DMS53 treated with DMSO at 0.1 percent for 48 hours (cell line): ENCODE results near the gene DDI2.
"Not testable (repeated sequence)": the region's sequence is repeated elsewhere in the genome, so short reads cannot be mapped to it uniquely, and the experiment has no call there.

Experiments used
- DNase-seq: peaks from one replicate; lab custom pipeline; 2025; ENCODE audit not compliant: unreplicated experiment; lab: John Stamatoyannopoulos, UW

The DDI2 gene

DNA sequence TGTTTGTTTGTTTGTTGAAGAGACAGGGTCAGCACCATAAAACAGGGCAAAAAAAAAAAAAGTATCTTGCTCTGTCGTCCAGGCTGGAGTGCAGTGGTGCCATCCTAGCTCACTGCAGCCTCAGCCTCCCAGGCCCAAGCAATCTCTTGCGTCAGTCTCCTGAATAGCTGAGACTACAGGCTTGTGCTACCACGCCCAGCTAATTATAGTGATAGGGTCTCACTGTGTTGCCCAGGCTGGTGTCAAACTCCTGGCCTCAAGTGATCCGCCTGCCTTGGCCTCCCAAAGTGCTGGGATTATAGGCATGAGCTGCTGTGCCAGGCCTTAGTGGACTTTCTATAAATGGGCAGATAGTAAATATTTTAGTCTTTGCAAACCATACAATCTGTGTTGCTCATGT lies 19.2 kb downstream of the DDI2 start:
- no peak for DNase-seq

DNA sequence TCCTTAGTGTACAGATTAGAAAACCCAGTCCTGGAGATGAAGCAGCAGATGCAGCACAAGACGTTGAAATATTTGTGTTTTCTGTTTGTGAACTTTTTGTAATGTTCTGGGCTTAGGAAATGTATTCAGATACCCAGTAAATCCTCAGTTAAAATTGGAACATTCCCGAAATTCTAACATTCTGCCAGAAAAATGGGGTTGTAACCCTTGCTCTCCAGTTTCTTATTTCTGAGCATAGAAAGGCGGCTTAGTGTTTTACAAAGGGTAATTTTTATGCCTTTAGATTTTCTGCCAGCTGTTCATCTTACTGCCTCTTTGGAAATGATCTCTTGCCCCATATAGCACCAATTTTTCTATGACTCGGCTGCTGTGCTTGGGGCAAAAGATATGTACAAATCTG lies 20.6 kb downstream of the DDI2 start:
- DNase-seq: no peak

DNA sequence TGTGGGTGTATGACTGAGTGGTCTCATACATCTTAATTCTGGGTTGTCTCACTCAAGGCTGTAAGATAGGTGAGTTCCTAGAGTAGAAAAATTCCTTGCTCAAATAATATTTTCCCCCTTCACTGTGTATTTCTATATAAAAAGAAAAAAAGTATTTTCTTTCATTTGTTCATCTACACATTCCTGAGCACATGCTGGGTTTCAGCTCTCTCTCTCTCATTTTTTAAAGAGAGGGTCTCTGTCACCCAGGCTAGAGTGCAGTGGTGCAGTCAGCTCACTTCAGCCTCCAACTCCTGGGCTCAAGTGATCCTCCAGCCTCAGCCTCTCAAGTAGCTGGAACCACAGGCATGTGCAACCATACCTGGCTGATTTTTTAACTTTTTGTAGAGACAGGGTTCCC lies 22.0 kb downstream of the DDI2 start:
- DNase-seq: no peak

DNA sequence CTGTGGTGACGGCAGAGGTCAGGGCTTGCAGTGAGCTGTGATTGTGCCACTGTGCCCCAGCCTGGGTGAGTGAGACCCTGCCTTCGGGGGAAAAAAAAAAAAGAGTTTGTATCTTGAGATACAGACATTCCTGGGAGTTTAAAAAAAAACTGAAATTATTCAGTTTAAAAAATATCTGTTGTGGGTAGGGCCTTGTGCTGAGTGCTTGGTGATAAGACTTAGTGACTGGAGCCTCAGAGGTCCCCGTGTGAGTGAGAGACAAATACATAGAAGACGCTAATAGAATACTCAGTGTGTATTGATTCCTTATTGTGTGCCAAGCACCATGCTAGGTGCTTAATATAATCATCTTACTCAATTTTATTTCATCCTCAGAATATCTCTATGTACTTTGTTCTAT lies 22.7 kb downstream of the DDI2 start:
- no peak for DNase-seq

DNA sequence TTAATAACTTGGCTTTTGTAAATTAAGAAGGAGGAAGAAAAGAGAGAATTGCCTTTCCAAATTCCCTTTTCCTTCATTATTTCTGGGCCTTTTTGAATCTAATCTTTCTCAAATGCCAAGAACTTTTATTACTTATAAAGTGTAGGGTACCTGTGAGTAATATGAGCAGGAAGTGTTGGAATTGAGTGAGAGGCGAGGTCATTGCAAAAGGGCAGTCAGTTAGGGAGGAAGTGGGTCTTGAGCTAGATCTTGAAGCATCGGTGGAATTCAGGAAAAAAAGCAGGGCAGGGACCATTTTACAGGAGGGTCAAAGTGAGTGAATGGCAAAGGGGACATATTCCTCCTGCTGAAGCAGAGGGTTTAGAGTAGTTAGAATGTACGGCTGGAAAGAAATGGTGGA lies 23.4 kb downstream of the DDI2 start:
- no peak for DNase-seq

DNA sequence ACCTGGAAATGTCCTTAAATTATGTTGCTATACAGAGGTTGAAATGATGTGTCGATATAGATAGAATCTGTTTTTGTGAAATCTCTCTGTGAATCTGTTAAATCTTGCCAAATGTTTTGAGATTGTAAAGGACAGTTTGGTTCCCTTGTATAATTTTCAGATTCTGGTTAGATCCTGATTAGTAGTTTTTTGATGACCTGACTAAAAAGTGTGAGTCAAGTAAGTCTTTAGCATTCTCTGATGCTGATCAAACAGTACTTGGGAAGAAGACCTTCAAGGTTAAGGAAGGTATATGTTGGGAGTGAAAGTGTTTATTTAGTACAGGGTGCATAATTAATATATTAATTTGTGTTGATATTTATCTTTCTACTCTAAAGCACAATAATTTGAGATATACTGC lies 32.7 kb downstream of the DDI2 start:
- DNase-seq: no peak

DNA sequence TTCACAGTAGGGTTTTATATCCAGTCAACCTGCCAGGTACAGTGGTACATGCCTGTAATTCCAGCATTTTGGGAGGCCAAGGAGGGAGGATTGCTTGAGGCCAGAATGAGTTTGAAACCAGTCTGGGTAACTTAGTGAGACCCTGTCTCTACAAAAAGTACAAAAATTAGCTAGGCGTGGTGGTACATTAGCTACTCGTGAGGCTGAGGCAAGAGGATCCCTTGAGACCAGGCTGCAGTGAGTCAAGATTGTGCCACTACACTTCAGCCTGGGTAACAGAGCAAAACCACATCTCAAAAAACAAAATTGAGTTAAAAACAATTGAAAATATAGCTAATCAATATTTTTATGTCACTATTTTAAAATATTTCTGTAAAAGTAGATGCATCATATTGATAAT lies 33.2 kb downstream of the DDI2 start:
- no peak for DNase-seq

DNA sequence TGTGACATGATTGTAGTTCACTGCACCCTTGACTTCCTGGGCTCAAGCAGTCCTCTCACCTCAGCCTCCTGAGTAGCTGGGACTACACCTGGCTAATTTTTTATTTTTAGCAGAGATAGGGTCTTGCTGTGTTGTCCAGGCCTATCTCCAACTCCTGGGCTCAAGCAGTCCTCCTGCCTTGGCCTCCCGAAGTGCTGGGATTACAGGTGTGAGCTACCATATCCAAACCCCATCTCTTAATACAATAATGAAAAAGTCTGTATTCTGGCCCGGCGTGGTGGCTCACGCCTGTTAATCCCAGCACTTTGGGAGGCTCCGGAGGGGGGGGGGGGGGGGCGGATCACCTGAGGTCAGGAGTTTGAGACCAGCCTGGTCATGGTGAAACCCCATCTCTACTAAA lies 34.9 kb downstream of the DDI2 start:
- not testable (repeated sequence) for DNase-seq

DNA sequence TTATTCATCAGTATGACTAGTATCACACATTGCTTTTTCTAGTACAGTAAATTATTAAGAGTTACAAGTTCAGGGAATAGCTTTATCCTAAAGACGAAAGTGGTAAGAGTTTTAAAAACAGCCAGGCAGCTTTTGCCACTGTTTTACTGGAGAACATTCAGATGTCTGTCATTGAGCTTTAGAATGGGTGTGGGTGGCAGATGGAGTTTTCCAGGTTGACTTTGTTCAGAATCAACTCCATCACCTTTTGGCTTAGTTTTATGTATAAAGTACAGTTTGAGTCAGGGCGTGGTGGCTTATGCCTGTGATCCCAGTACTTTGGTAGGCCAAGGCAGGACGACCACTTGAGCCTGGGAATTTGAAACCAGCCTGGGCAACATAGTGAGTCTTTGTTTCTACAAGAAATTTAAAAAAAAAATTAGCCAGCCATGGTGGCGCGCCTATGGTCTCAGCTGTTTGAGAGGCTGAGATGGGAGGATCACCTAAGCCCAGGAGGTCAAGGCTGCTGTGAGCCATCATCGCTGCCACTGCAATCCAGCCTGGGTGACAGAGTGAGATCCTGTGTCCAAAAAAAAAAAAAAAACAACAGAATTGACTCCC lies 36.9 kb downstream of the DDI2 start:
- DNase-seq: no peak

DNA sequence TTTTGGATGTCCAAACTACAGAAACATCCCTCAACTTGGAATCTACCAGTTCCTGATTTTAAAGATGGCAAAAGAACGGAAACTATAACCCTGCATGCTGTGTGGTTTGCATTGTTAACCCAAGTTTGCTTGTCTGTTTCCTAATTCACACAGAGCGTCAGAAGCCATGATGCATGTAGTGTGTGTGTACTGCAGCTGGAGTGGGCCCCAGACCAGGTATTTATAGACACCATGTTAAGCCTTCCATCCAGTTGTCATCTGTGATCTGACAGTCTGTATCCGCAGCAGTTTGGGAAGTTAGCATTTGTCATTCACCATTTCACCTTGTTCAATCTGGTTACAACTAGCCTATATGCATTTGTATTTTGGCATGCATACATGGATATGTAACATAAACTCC lies 39.2 kb downstream of the DDI2 start:
- no peak for DNase-seq

DNA sequence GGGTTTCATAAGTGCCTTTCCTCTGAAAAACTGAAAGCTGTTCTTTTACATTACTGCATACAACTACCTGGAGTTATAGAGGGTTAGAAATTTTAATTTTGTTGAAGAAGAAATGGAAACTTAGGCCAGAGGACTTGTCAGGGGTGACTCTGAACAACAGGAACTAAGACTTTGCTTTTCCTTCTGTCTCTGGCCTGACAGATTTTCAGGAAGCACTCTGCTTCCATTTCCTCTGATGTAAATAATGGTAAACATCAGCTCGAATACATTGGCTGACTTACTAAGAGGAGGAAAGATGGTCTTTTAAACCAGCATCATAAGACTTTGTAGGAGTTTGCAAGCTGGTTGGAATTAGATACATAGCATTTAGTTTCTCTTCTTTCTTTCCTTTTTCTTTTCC lies 39.8 kb downstream of the DDI2 start:
- no peak for DNase-seq

DNA sequence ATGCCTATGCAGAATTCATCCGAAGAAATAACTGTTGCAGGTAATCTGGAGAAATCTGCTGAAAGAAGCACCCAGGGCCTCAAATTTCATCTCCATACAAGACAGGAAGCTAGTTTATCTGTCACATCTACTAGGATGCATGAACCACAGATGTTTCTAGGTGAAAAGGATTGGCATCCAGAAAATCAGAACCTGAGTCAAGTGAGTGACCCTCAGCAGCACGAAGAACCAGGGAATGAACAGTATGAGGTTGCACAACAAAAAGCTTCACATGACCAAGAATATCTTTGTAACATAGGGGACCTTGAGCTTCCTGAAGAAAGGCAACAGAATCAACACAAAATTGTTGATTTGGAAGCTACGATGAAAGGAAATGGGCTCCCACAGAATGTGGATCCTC lies 42.9 kb downstream of the DDI2 start:
- no peak for DNase-seq

DNA sequence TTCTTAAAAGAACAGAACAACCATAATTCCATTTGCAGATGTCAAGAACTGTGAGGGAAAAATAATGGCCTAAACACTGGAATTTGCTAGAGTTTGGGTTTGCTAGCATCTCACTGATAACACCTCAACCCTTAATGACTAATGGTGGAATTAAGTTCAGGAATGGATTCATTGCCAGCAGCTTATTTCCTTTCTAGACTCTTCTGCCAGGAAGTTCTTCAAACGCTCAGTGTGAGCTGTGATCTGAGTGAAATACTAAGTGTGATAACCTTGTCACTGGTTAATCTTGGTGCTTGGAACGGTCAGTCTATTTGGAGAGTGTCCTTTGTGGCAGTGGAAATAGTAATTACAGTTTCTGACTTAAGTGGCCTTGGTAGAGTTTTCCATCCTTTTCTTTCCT lies 45.2 kb downstream of the DDI2 start:
- DNase-seq: no peak

DNA sequence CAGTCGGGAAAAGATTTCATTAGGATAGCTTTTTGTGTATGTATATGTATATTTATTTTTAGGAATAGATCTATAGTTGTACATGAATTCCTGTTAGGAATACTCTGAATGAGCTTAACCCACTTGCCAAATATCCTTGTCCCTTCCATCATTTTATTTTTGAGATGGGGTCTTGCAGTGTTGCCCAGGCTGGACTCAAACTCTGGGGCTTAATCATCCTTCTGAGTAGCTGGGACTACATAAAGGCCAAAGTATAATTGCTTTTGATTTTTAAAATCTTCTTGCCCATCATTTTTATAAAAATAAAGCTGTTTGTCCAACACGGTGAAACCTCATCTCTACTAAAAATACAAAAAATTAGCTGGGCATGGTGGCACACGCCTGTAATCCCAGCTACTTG lies 46.7 kb downstream of the DDI2 start:
- no peak for DNase-seq

DNA sequence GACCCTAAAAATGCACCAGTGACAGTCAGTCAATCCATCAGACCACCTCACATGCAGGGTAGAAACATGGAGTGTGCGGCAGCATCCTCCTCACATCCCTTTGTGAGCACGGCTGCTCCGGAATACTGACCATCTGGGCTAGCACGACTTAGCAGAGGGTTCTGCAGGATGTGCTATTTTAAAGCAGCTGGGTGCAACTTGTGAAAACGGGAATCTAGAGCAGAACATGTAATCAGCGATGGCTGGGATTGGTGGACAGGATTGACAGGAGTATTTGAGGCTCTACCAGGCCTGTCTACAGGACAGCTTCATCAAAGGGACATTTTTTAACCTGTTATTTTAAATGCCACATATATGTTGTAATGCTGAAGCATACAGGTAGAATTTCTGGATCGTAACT lies 50.1 kb downstream of the DDI2 start:
- DNase-seq: no peak

DNA sequence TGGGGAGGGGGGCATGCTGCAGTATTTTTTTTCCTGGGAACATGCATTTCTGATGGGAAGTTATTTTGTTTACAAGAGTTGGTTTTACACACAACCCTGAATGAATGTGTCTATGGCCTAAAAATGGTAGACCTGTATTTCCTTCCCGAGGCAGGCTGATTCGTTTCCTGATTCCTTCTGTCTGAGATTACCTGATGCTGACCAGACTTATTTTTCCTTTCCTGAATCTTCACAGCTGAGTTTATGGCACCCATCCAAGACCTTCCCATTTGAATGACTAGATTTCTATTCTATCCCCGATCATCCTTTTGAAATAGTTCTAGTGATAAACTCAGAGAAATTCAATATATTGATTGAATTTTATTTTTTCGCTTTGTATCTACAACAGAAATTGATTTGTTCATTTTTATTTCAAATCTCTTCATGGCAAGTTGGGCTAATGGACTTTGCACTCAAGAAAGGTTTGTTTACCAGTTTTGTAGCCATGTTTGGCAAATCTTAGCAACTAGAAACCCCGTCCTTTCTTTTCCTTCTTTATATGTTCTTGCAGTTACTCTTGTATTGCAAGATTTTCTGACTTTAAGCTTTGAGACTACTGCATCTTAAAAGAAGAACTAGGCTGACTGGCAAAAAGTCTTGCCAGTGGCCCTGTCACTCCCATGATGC lies 51.0 kb downstream of the DDI2 start:
- DNase-seq: no peak

DNA sequence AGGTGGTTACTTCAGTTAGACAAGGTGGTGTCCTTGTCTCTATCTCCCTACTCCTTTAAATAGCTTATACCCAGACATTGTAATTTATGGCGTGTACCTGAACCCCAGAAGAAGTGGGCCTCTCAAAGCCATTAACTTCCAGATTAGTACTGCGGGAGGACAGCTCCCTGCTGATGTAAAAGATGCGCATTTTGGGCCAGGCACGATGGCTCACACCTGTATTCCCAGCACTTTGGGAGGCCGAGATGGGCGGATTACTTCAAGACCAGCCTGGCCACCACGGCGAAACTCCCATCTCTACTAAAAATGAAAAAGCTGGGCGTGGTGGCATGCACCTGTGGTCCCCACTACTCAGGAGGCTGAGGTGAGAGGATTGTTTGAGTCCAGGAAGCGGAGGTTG lies 51.8 kb downstream of the DDI2 start:
- DNase-seq: no peak

DNA sequence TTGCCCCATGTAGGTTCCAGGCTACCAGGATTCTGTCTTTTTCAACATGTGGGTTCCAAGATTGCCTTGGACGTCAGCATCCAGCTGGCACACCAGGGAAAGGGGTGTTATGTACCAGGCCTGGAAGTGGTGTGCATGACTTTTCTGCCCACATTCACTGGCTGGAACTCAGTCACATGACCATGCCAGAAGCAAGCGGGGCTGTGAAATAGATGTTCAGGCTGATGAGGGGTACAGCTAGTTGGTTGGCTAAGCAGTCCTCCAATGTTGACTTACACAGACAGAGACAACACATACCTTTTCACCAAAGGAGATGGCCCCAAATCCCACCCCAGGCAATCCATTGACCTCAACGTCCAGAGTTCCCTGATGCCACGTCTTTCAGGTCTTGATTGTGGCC lies 52.6 kb downstream of the DDI2 start:
- no peak for DNase-seq

DNA sequence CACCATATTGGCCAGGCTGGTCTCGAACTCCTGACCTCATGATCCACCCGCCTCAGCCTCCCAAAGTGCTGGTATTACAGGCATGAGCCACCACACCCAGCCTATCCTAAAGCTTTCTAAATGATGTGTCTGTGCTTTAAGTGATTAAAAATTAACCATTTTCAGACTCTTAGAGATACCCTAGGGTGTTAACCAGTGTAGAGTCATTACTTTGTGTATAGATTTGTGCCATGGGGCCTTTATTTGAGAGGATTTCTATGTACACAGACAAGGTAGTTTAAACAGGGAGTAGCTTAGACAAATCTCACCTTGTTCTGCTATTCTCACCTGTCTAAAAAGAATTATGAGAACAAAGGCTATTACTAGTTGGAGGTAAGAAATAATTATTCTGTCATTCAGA lies 54.2 kb downstream of the DDI2 start:
- DNase-seq: no peak

DNA sequence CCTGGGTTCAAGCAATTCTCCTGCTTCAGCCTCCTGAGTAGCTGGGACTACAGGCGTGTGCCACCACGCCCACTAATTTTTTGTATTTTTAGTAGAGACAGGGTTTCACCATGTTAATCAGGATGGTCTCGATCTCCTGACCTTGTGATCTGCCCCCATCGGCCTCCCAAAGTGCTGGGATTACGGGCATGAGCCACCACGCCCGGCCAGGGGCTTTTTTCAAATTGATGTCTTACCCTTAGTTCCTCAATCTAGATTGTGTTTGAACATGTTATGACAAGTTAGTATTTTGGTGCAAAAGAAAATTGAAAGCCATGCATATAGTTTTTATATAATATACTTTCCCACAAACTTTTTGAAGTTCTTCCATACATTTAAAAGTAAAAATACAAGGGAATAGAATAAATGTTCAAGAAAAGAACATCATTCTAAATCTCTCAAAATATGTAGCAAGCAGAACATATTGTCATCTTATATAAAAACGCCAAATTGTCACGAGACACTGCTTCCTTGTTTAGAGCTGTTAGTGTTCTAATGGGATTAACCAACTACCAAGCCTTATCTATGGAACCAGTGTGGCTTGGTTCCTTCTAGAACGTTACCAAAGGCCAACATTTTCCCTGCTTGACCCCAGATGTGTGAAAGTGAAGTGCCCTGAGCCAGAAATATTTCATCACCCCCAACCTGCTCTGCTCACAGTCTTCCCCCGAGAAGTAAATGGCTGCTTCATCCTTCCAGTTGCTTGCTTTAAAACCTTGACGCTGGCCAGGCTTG lies 57.3 kb downstream of the DDI2 start:
- DNase-seq: no peak

DNA sequence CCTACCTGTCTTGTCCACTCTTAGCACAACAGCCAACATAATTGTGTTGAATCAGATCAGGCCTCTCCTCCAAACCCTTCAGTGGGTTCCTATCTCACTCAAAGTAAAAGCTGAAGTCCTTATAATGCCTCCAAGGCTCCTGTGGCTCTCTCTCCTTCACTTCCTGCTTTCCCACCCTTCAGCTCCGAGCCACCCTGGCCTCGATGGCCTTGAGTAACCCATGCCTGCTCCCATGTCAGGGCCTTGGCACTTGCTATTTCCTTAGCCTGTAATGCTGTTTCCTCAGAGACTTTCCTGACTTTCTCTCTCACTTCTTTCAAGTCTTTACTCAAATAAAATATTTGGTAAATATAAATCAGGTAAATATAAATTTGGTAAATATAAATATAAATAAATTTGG lies 58.8 kb downstream of the DDI2 start:
- no peak for DNase-seq
